Tibial artery (tissue), 4 donors: Measurements from ENCODE around the gene DDX43.
"Not testable (repeated sequence)": the region's sequence is repeated elsewhere in the genome, so short reads cannot be mapped to it uniquely, and the experiment has no call there.

Experiments used
- DNase-seq, 2 donors: peaks; one replicate each; pipeline ENCODE4 v3.0.0-alpha.2; 2019
- H3K27ac ChIP-seq, 2 donors: fragments of 200-600 bp; sonication (generic) in 1 of 2; 1 replicate in 1 of 2; 2 replicates in 1 of 2; pipeline ENCODE4 v1.5.1; 2018 to 2019; ENCODE audit warnings: mild to moderate bottlenecking in 1 of 2
- H3K27me3 ChIP-seq, 2 donors: fragments of 200-600 bp; sonication (generic) in 1 of 2; one replicate each; pipeline versions ENCODE4 v1.5.1 to v1.6.0; 2016 to 2019
- H3K36me3 ChIP-seq, 3 donors: fragments of 200-600 bp; sonication (generic) in 2 of 3; one replicate each; pipeline ENCODE4 v1.5.1; 2016 to 2019; ENCODE audit warnings: mild to moderate bottlenecking in 2 of 3
- H3K4me1 ChIP-seq, 4 donors: fragments of 200-600 bp; sonication (generic) in 2 of 4; 1 replicate in 3 of 4; 2 replicates in 1 of 4; pipeline ENCODE4 v1.5.1; 2016 to 2019
- H3K4me3 ChIP-seq, 2 donors: fragments of 200-600 bp; sonication (generic) in 1 of 2; 1 replicate in 1 of 2; 2 replicates in 1 of 2; pipeline ENCODE4 v1.5.1; 2018 to 2019; ENCODE audit warnings: mild to moderate bottlenecking in 2 of 2
- H3K9me3 ChIP-seq, 3 donors: fragments of 200-600 bp; sonication (generic) in 1 of 3; one replicate each; pipeline ENCODE4 v1.5.1; 2016 to 2019
- CTCF ChIP-seq, 2 experiments: fragments of 200-600 bp in 1 of 2; fragments of 450-650 bp in 1 of 2; IDR thresholded peaks; one replicate each; pipeline ENCODE4 v1.5.1; 2017 to 2019; ENCODE audit warnings: antibody characterized with exemption in 2 of 2, mild to moderate bottlenecking in 1 of 2, moderate library complexity in 1 of 2
- intact Hi-C: fragments of 100-400 bp; cut with DNase I; formaldehyde crosslinking; loops from one replicate; pipeline ENCODE4 v1.15.0; 2023; ENCODE audit warnings: low total_unique reads

Gene DDX43

GRCh38 chr6:73391675-73392074, 3.0 kb upstream of the DDX43 start:
- Histone ChIP-seq H3K4me3 (no peak overlapping the region), H3K4me1 (peaks cover 0 to 5% (median 0%) of the 10 kb centered on the region in 4 donors), H3K36me3 (no peaks in the 10 kb centered on the region), H3K9me3 (no peaks in the 10 kb centered on the region), H3K27ac (no peak overlapping the region), H3K27me3 (no peaks in the 10 kb centered on the region)
- no peak for DNase-seq
- intact Hi-C loops = no loop called here
- no peak for TF ChIP-seq CTCF (IDR thresholded peaks at IDR 0.05)

- intact Hi-C loops, DNase-seq, H3K27ac ChIP-seq: not testable (repeated sequence)
Measured at GRCh38 chr6:73392188-73392587, 2.4 kb upstream of the DDX43 start.

GRCh38 chr6:73393278-73393677, 1.4 kb upstream of the DDX43 start:
- DNase-seq = no peak
- Histone ChIP-seq H3K4me3 (no peak overlapping the region), H3K4me1 (peaks cover 0 to 3% (median 0%) of the 10 kb centered on the region in 4 donors), H3K9me3 (no peaks in the 10 kb centered on the region), H3K36me3 (no peaks in the 10 kb centered on the region), H3K27me3 (no peaks in the 10 kb centered on the region), H3K27ac (no peak overlapping the region)
- no peak for TF ChIP-seq CTCF (IDR thresholded peaks at IDR 0.05)
- intact Hi-C loops = no loop called here

More at GRCh38 chr6:73392188-73392587, 2.4 kb upstream of the DDX43 start:
- not testable (repeated sequence) for H3K4me1 ChIP-seq, H3K27me3 ChIP-seq, H3K4me3 ChIP-seq, H3K9me3 ChIP-seq, H3K36me3 ChIP-seq

- no peaks in the 10 kb centered on the region for H3K9me3 ChIP-seq
- H3K27me3 ChIP-seq = no peaks in the 10 kb centered on the region
- no peaks in the 10 kb centered on the region for H3K36me3 ChIP-seq
- H3K27ac ChIP-seq = no peak overlapping the region
- no peak for DNase-seq
- H3K4me3 ChIP-seq = no peak overlapping the region
- intact Hi-C loops = no loop called here
- TF ChIP-seq CTCF (IDR thresholded peaks at IDR 0.05) = no peak
- H3K4me1 ChIP-seq = no peaks in the 10 kb centered on the region
Measured at GRCh38 chr6:73395875-73396274, 1.2 kb downstream of the DDX43 start.

- intact Hi-C loops = no loop called here
- no peaks in the 10 kb centered on the region for H3K36me3 ChIP-seq
- no peak overlapping the region for H3K27ac ChIP-seq
- no peaks in the 10 kb centered on the region for H3K9me3 ChIP-seq
- no peak for TF ChIP-seq CTCF (IDR thresholded peaks at IDR 0.05)
- no peaks in the 10 kb centered on the region for H3K27me3 ChIP-seq
- no peak overlapping the region for H3K4me3 ChIP-seq
- DNase-seq = no peak
- H3K4me1 ChIP-seq = no peaks in the 10 kb centered on the region
Measured at GRCh38 chr6:73400656-73401055, 6.0 kb downstream of the DDX43 start.

GRCh38 chr6:73409395-73409794, 14.8 kb downstream of the DDX43 start:
- intact Hi-C loops = no loop called here

More at GRCh38 chr6:73409395-73409794, 14.8 kb downstream of the DDX43 start:
- H3K4me3 ChIP-seq = no peak overlapping the region
- peaks cover 0 to 2% (median 0%) of the 10 kb centered on the region in 3 donors for H3K36me3 ChIP-seq
- DNase-seq = no peak
- H3K27ac ChIP-seq = no peak overlapping the region
- no peaks in the 10 kb centered on the region for H3K4me1 ChIP-seq
- H3K27me3 ChIP-seq = no peaks in the 10 kb centered on the region
- no peak for TF ChIP-seq CTCF (IDR thresholded peaks at IDR 0.05)
- H3K9me3 ChIP-seq = no peaks in the 10 kb centered on the region
